ENCODE measurements around the gene SAA2. TPM values are rescaled to one million over a fixed set of nuclear protein-coding genes. Genes with fewer than 3 reads are reported as not detected.

The SAA2 gene
- total RNA-seq, 6 experiments from 2014 or later, result 3,864 to 26,600 (median 17,359) TPM

GRCh38 chr11:18235394-18236334 lies 12.8 kb downstream of the SAA2 start:
- peak; percentile 1 to 17 (median 8) for ATAC-seq
- no peak for DNase-seq
- no peaks in the 10 kb centered on the region for H3K27me3 ChIP-seq
- intact Hi-C loops (cut with DNase I), result no loop called here
- peak overlapping the region; percentile 17 to 75 (median 75) for H3K27ac ChIP-seq
- WGBS (ENCODE audit: insufficient coverage, low coverage, low lambda C conversion rate, missing lambda C conversion rate), result 22% methylated on average over 8 of the region's 8 CpGs
- TF ChIP-seq POLR2A (IDR thresholded peaks at IDR 0.05) (no peak), CTCF (IDR thresholded peaks at IDR 0.05) (no peak)
- H3K36me3 ChIP-seq, result no peaks in the 10 kb centered on the region
- H3K4me1 ChIP-seq, result peaks cover 0 to 68% (median 15%) of the 10 kb centered on the region in 4 donors
- peak overlapping the region; percentile 22 to 74 (median 63) for H3K4me3 ChIP-seq
- H3K9me3 ChIP-seq, result no peaks in the 10 kb centered on the region

GRCh38 chr11:18233912-18234311 lies 14.6 kb downstream of the SAA2 start:
- WGBS (ENCODE audit: insufficient coverage, low coverage, low lambda C conversion rate, missing lambda C conversion rate), result 75% methylated on average over 4 of the region's 4 CpGs
- intact Hi-C loops (cut with DNase I), result no loop called here
- DNase-seq, result no peak
- Histone ChIP-seq H3K27me3 (no peaks in the 10 kb centered on the region), H3K36me3 (no peaks in the 10 kb centered on the region), H3K4me1 (peaks cover 0 to 52% (median 8%) of the 10 kb centered on the region in 4 donors), H3K4me3 (peak overlapping the region in 2 of 3 donors; percentile 63 to 74), H3K27ac (peak overlapping the region in 1 of 3 donors; percentile 75), H3K9me3 (no peaks in the 10 kb centered on the region)
- TF ChIP-seq POLR2A (IDR thresholded peaks at IDR 0.05) (no peak), CTCF (IDR thresholded peaks at IDR 0.05) (no peak)
- no peak for ATAC-seq

- ATAC-seq (peak; percentile 20 to 78 (median 64)), DNase-seq (peak in 2 of 3 donors; percentile 65 to 68)
- intact Hi-C loops (cut with DNase I), result no loop called here
- Histone ChIP-seq H3K9me3 (no peaks in the 10 kb centered on the region), H3K36me3 (no peaks in the 10 kb centered on the region), H3K4me1 (peaks cover 0 to 33% (median 0%) of the 10 kb centered on the region in 4 donors), H3K27ac (peak overlapping the region in 1 of 3 donors; percentile 16), H3K4me3 (no peak overlapping the region), H3K27me3 (no peaks in the 10 kb centered on the region)
- TF ChIP-seq POLR2A (IDR thresholded peaks at IDR 0.05) (no peak), CTCF (IDR thresholded peaks at IDR 0.05) (no peak)
- 0% methylated on average over 1 of the region's 2 CpGs for WGBS (ENCODE audit: insufficient coverage, low coverage, low lambda C conversion rate, missing lambda C conversion rate)
Measured at GRCh38 chr11:18230859-18231258, 17.6 kb downstream of the SAA2 start.

- whole genome bisulfite sequencing (ENCODE audit: insufficient coverage, low coverage, low lambda C conversion rate, missing lambda C conversion rate), result 20% methylated on average over 2 of the region's 3 CpGs
- ATAC-seq, result no peak
- peaks cover 0 to 35% (median 3%) of the 10 kb centered on the region in 4 donors for H3K4me1 ChIP-seq
- H3K27ac ChIP-seq, result no peak overlapping the region
- no peak overlapping the region for H3K4me3 ChIP-seq
- intact Hi-C loops (cut with DNase I), result no loop called here
- no peaks in the 10 kb centered on the region for H3K27me3 ChIP-seq
- no peak for TF ChIP-seq POLR2A (IDR thresholded peaks at IDR 0.05)
- TF ChIP-seq CTCF (IDR thresholded peaks at IDR 0.05), result no peak
- DNase-seq, result no peak
- H3K36me3 ChIP-seq, result no peaks in the 10 kb centered on the region
- H3K9me3 ChIP-seq, result no peaks in the 10 kb centered on the region
Measured at GRCh38 chr11:18229501-18229900, 19.0 kb downstream of the SAA2 start.
